ENCODE results near the gene WSCD1. TPM values are rescaled to one million over a fixed set of nuclear protein-coding genes. Genes with fewer than 3 reads are reported as not detected.

The WSCD1 gene
- total RNA-seq, 1 donor: under 0.01 TPM

GRCh38 chr17:6157716-6158115 lies 87.5 kb downstream of the WSCD1 start:
- TF ChIP-seq, protein P1, sequence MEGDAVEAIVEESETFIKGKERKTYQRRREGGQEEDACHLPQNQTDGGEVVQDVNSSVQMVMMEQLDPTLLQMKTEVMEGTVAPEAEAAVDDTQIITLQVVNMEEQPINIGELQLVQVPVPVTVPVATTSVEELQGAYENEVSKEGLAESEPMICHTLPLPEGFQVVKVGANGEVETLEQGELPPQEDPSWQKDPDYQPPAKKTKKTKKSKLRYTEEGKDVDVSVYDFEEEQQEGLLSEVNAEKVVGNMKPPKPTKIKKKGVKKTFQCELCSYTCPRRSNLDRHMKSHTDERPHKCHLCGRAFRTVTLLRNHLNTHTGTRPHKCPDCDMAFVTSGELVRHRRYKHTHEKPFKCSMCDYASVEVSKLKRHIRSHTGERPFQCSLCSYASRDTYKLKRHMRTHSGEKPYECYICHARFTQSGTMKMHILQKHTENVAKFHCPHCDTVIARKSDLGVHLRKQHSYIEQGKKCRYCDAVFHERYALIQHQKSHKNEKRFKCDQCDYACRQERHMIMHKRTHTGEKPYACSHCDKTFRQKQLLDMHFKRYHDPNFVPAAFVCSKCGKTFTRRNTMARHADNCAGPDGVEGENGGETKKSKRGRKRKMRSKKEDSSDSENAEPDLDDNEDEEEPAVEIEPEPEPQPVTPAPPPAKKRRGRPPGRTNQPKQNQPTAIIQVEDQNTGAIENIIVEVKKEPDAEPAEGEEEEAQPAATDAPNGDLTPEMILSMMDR (IDR thresholded peaks at IDR 0.05; ENCODE audit: insufficient read depth, low read depth, low read length): no peak
- no peak for DNase-seq (ENCODE audit: low read depth)
- H3K4me3 ChIP-seq (ENCODE audit: low read depth, low read length): no peak overlapping the region

- TF ChIP-seq, protein P1 (IDR thresholded peaks at IDR 0.05; ENCODE audit: insufficient read depth, low read depth, low read length): no peak
- DNase-seq (ENCODE audit: low read depth): no peak
- H3K4me3 ChIP-seq (ENCODE audit: low read depth, low read length): no peak overlapping the region
Observed at GRCh38 chr17:6159541-6160231, 89.5 kb downstream of the WSCD1 start.

DNA sequence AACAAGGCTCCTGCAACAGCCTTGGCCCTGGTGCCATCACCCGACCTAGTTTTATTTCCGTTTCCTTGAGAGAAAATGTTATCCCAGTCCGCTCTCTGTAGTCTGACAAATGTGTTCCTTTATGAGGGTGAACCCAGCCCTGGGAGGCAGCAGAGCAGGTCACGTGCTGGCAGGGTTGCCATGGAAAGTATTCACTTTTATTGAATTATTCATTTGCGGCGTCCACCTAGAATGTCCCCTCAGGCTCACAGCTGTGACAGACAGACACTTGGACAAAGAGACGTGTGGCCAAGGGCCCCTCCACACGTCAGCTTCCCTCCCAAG lies 90.0 kb downstream of the WSCD1 start:
- no peak for DNase-seq (ENCODE audit: low read depth)
- H3K4me3 ChIP-seq (ENCODE audit: low read depth, low read length): no peak overlapping the region
- TF ChIP-seq, protein P1 (IDR thresholded peaks at IDR 0.05; ENCODE audit: insufficient read depth, low read depth, low read length): no peak

DNA sequence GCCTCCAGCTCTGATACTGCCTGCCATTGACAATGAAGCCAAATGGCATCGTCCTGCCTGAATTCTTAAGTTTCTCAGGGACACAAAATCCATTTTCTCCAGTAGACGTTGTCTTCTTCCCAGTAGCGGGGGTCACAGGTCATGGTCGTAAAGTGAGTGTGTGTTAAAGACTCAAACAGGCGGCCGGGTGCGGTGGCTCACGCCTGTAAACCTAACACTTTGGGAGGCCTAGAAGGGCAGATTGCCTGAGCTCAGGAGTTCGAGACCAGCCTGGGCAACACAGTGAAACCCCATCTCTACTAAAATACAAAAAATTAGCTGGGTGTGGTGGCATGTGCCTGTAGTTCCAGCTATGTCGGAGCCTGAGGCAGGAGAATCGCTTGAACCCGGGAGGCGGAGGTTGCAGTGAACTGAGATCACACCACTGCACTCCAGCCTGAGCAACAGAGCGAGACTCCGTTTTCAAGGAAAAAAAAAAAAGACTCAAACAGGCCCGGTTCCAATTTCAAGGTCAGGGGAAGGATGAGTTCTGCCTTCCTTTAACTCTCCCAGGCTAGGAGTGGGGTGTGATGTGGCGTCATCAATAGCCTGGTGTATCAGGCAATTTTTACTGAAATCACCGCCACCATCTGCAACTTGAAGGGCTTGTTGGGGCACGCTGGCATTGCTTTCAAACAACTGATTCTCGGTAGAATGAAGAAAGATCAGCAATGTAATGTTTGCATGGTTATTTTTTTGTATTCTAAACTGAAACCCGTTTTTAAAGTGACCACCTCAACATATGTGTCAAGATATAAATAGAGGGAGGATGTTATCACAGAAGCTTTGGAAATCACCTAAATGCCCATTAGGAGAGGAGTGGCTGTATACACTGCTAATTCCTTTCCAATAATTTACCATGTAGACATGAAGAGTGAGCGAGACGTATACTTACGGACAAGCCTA lies 91.0 kb downstream of the WSCD1 start:
- H3K4me3 ChIP-seq (ENCODE audit: low read depth, low read length): no peak overlapping the region
- TF ChIP-seq, protein P1 (IDR thresholded peaks at IDR 0.05; ENCODE audit: insufficient read depth, low read depth, low read length): no peak
- no peak for DNase-seq (ENCODE audit: low read depth)

- TF ChIP-seq, protein P1 (IDR thresholded peaks at IDR 0.05; ENCODE audit: insufficient read depth, low read depth, low read length): no peak
- DNase-seq (ENCODE audit: low read depth): no peak
- H3K4me3 ChIP-seq (ENCODE audit: low read depth, low read length): no peak overlapping the region
Observed at GRCh38 chr17:6162216-6162615, 92.0 kb downstream of the WSCD1 start.

GRCh38 chr17:6162892-6163291 lies 92.7 kb downstream of the WSCD1 start:
- TF ChIP-seq, protein P1 (IDR thresholded peaks at IDR 0.05; ENCODE audit: insufficient read depth, low read depth, low read length): no peak
- H3K4me3 ChIP-seq (ENCODE audit: low read depth, low read length): no peak overlapping the region
- DNase-seq (ENCODE audit: low read depth): no peak

All from fibroblast of villous mesenchyme (primary cell).